Parietal lobe (tissue), 1 donor: Measurements from ENCODE around the gene CAV3. TPM values are rescaled to one million over a fixed set of nuclear protein-coding genes. Genes with fewer than 3 reads are reported as not detected.

Source experiments
- total RNA-seq: library from RNA; depleted of rRNA; stranded (reverse); fragments of >200 nt; gene quantifications from one replicate; pipeline ENCODE4 v1.2.3, GENCODE V29; 2014

The CAV3 gene
- total RNA-seq, result not detected

GRCh38 chr3:8733332-8734094, at the start of gene CAV3:
Gene CAV3, plus strand, starts transcription at chr3:8733802. Its CDS starts 75 bp downstream, at chr3:8733877.

DNA sequence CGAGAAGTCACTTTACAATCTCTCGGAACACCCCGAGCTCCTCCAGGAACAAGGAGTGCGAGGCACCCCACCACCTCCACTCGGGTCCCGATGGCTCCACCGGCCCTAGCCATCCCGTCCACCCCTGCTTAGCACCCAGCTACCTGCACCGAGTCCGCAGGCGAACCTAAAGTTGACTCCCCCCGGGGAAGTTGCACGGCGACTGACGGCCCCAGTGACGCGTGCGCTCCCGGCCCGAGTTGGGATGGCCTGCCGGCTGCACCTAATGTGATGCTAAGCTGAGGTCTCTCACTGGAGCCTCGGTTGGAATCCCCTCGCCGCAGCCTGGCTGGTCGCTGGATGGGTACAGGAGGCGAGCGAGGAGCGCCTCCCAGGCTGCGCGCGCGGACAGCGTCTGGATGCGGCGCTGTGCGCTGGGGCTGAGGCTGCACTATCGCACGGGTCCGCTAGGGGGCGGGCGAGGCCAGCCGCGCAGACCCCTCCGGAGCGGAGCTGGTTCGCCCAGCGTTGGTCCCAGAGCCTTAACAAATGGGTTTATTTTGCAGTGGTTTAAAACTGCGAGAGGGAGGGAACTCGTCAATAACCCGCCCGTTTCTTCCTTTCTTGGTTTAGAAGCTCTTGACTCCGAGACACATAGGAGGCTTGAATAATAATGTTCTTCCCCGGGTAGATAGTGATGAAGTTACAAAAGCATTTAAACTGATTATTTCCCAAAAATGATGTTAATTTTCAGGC, 35.7 kb downstream of the CAV3 start, which contains the start of gene OXTR:
TSS of gene OXTR (minus strand) at position 526 of the 735 bp plus-strand sequence. CDS start 1,426 bp downstream, outside the sequence.

Other genes starting within 250 kb of the CAV3 start
- 1.9 TPM for gene LMCD1, start 232.0 kb upstream of the CAV3 start, total RNA-seq
- 1.3 TPM for gene SSUH2, start 89.0 kb upstream of the CAV3 start, total RNA-seq
- gene OXTR, start 35.8 kb downstream of the CAV3 start, total RNA-seq, result 2.5 TPM
- 25.7 TPM for gene RAD18, start 229.7 kb downstream of the CAV3 start, total RNA-seq